ENCODE data around the gene MAML3. TPM values are rescaled to one million over a fixed set of nuclear protein-coding genes. Genes with fewer than 3 reads are reported as not detected.

Gene MAML3
- total and polyA plus RNA-seq, 9 donors = 11.1 to 23.8 (median 14.9) TPM

- no peak for TF ChIP-seq EP300 (IDR thresholded peaks at IDR 0.05)
- TF ChIP-seq CTCF (IDR thresholded peaks at IDR 0.05) = no peak
- no peak for TF ChIP-seq POLR2A (IDR thresholded peaks at IDR 0.05)
- peaks cover 13% of the 10 kb centered on the region for H3K4me1 ChIP-seq (ENCODE audit: insufficient read depth)
- no peak overlapping the region for H3K27ac ChIP-seq
Measured at GRCh38 chr4:139961344-139961946, 192.5 kb downstream of the MAML3 start.

GRCh38 chr4:139959396-139959795, 194.6 kb downstream of the MAML3 start:
- no peaks in the 10 kb centered on the region for H3K27me3 ChIP-seq
- TF ChIP-seq EP300 (IDR thresholded peaks at IDR 0.05) (no peak), CTCF (IDR thresholded peaks at IDR 0.05) (no peak), POLR2A (IDR thresholded peaks at IDR 0.05) (no peak)
- intact Hi-C loops (cut with DNase I) = no loop called here
- H3K27ac ChIP-seq = no peak overlapping the region
- peaks cover 14% of the 10 kb centered on the region for H3K4me1 ChIP-seq (ENCODE audit: insufficient read depth)
- H3K36me3 ChIP-seq = no peaks in the 10 kb centered on the region
- H3K9me3 ChIP-seq = no peaks in the 10 kb centered on the region
- no peak overlapping the region for H3K4me3 ChIP-seq
- DNase-seq = no peak
- WGBS, 3 donors = 92 to 97% (median 95%) methylated on average over 4 of the region's 4 CpGs

More at GRCh38 chr4:139961344-139961946, 192.5 kb downstream of the MAML3 start:
- no peaks in the 10 kb centered on the region for H3K9me3 ChIP-seq
- DNase-seq = no peak
- intact Hi-C loops (cut with DNase I) = loop anchor here in 1 of 4 donors (10.0 kb wide), 1 partner anchor 57 kb away; no protein-coding TSS in a partner anchor
- H3K4me3 ChIP-seq = no peak overlapping the region
- no peaks in the 10 kb centered on the region for H3K36me3 ChIP-seq
- 55 to 69% (median 64%) methylated on average over 6 of the region's 6 CpGs for WGBS, 3 donors
- no peaks in the 10 kb centered on the region for H3K27me3 ChIP-seq

GRCh38 chr4:139958739-139959098, 195.3 kb downstream of the MAML3 start:
- intact Hi-C loops (cut with DNase I) = no loop called here
- Histone ChIP-seq H3K4me3 (no peak overlapping the region), H3K9me3 (no peaks in the 10 kb centered on the region), H3K36me3 (no peaks in the 10 kb centered on the region), H3K27ac (no peak overlapping the region), H3K27me3 (no peaks in the 10 kb centered on the region), H3K4me1 (ENCODE audit: insufficient read depth) (peaks cover 14% of the 10 kb centered on the region)
- no peak for DNase-seq
- WGBS, 3 donors = 81 to 92% (median 91%) methylated on average over 3 of the region's 3 CpGs
- no peak for TF ChIP-seq EP300 (IDR thresholded peaks at IDR 0.05)
- no peak for TF ChIP-seq CTCF (IDR thresholded peaks at IDR 0.05)
- no peak for TF ChIP-seq POLR2A (IDR thresholded peaks at IDR 0.05)

GRCh38 chr4:139957986-139958738, 195.8 kb downstream of the MAML3 start:
- no peaks in the 10 kb centered on the region for H3K9me3 ChIP-seq
- H3K27me3 ChIP-seq = no peaks in the 10 kb centered on the region
- intact Hi-C loops (cut with DNase I) = no loop called here
- no peak overlapping the region for H3K27ac ChIP-seq
- TF ChIP-seq POLR2A (IDR thresholded peaks at IDR 0.05) (no peak), CTCF (IDR thresholded peaks at IDR 0.05) (no peak), EP300 (IDR thresholded peaks at IDR 0.05) (no peak)
- no peak overlapping the region for H3K4me3 ChIP-seq
- peaks cover 14% of the 10 kb centered on the region for H3K4me1 ChIP-seq (ENCODE audit: insufficient read depth)
- WGBS, 3 donors = 73 to 80% (median 78%) methylated on average over 4 of the region's 4 CpGs
- H3K36me3 ChIP-seq = no peaks in the 10 kb centered on the region
- no peak for DNase-seq
